GM18502 (cell line): ENCODE measurements around the gene KRT26.
"Not testable (repeated sequence)": the region's sequence is repeated elsewhere in the genome, so short reads cannot be mapped to it uniquely, and the experiment has no call there.

Experiments
- ATAC-seq: cut with Tn5 transposase; IDR thresholded peaks from one replicate; pipeline ENCODE4 v1.9.1; 2021; ENCODE audit warnings: mild to moderate bottlenecking; ENCODE audit not compliant: unreplicated experiment, poor library complexity

KRT26 gene

DNA sequence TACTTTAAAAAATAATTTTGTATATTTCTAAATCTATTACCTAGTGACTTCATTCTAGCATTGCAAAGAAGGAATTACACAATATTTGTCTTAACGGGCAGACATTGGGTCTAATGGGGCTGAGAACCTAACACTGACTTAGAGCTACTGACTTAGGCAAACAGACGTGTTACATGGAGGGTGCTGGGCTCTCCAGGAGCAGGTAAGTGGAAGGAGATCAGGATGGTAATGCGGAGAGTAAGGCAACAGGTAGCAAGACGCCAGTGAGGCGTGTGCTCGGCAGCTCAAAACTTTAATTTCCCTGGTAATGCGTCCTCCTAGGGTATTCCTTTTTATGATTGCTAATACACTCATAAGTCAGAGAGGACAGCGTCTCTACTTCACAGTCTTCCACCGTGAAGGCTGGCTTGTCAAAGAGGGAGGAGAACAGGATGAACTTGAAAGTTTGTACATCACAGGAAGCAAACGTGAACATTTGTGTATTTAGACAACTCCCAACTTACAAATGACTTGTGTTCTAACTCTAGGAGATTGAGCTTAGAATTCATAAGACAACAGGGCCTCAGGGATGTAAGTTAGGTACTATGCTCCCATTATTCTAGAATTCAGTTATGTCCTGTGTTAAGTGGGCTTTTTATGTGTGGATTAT is 23.1 kb upstream of the KRT26 start:
- no peak for ATAC-seq

DNA sequence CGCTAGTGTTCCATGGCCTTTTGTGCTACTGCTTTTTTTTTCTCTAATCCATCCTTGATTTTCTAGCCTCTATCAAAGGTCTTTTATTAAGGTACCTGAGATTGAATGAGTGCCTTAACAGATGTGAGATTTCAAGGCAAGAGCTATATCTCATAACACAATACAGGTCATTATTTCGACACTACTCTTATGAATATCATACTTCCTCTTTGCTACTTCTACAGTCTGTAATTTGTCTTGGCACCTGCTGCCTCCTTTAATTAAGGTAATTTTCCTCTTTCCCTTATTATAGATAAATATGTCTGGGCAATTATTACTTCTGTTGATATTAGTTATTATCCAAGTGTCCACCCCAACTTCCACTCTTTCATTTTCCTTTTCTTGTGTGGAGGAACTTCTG is 22.5 kb upstream of the KRT26 start:
- ATAC-seq: no peak

DNA sequence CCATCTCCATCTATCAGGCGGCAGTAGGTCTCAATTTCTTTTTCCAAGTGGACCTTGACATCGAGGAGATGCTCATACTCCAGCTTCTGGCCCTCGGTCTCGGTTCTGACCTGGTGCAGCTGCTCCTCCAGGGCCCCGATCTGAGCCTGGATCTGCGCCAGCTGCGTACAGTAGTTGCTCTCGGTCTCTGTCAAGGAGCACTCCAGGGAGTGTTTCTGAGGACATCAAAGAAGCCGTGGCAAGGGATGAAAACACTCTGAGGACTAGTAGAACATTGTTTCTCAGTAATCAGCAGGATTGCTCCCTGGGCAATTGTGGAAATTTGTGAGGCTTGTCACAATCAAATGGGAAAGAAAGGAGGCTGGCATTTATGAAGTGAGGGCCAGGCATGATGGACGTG is 21.8 kb upstream of the KRT26 start:
- ATAC-seq: no peak

DNA sequence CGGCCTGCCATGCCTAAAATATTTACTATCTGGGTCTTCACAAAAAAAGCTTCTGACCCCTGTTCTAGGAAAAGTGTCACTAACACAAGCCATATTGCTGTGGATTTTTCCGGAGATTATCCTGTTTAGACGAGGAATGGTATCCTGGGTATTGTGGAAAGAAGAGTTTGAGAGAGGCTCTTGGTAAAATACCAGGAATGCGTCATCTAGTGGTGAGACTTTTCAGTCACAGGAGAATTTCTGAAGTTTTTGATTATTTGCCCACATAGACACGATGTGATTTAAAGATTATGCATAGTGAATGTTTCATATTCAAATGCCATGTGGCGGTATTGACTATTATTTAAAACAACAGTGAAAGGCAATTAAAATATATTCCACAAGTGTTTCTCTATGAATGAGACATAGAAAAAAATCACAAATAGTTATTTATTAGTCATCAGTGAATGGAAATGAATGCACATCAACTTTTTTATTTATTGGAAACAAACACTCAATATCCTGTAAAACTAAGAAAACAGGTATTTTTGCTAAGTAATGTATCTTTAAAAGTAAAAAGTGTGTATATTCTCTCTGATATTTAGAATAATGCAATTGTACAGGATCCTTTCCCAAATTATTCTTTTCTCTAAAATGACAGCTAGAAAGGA is 19.9 kb upstream of the KRT26 start:
- no peak for ATAC-seq

DNA sequence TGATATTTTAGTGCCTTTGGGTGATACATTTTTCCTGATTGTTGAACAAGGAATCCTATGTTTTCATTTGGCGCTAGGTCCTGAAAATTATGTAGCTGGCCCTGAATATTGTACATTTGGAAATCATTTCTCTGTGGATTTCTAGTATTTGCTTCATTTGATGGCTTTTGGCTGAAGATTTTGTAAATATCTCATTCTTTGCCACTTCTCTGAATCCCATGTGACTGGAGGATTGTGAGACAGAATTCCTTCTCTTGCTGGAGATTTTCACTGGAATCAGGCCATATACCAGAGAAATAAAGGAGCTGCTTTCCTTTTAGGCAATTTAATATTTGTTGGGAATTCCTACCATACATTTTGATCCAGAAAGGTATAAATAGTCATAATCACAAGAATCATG is 19.1 kb upstream of the KRT26 start:
- ATAC-seq: no peak

DNA sequence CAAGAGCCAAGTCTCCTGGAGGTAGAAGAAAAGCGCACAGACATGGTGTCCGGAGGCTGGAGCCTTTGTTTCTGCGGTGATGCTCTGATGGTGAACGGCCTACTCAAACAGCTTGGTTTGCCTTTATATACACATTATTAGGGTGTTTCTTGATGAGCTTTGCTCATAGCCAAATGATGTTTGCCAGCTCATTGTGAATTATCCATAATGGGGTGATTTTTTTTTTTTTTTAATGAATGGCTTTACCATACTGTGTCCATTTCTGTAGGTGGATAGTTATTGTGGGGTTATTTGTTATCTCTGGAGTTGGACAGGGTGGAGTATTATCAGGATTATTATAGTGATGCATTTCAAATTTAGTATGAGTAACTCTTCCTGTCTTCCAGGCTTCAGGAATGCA is 10.4 kb upstream of the KRT26 start, which contains the start of gene KRT27:
TSS of gene KRT27 (minus strand) at position 101 of the 400 bp plus-strand sequence. CDS start at position 44, 57 bp downstream.
- no peak for ATAC-seq

DNA sequence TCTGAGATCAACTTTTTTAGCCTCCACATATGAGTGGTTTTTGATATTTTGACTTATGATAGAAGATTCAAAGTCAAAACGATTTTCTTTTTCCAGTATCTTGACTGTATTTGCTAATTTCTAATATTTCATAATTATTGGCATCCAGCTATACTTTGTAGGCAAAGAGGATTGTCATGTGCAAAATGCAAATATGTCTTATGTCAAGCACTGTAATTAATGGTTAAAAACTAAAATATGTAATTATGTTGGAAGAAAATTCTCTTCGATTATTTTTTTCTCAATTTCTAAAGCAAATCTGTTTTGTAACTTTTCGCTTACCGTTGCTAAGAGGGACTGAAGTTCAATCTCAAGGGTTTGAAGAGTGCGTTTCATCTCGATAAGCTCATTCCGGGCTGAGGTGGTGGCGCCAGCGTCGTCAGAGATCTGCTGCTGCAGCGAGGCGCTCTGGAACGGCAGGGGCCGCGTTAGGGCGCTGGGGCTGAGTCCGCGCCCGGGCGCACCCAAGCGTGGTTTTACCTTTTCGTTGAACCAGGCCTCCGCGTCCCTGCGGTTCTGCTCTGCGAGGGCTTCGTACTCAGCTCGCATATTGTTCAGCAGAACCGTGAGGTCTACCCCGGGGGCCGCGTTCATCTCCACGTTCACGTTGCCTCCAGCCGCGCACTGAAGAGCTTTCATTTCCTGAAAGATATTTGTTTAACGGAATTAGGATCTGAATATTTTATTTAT is 7.3 kb upstream of the KRT26 start:
- no peak for ATAC-seq

DNA sequence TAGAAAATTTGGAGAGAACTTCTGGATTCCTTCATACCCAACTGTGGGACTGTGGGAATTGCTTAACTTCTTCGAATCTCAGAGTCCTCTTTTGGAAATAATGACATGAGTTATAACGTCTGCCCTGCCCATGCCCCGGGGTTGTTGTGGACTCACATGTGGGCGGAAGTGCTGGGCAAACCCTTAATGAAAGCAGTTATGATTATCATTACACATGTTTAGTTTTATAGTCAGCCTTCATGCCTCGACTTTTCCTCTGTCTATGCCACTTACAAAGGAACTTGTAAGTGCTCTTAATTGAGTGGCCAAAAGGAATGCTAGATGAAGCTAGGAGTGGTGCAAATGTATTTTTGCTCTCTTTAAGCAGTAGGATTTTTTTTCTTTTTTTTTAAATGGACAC is 6.5 kb upstream of the KRT26 start:
- no peak for ATAC-seq

DNA sequence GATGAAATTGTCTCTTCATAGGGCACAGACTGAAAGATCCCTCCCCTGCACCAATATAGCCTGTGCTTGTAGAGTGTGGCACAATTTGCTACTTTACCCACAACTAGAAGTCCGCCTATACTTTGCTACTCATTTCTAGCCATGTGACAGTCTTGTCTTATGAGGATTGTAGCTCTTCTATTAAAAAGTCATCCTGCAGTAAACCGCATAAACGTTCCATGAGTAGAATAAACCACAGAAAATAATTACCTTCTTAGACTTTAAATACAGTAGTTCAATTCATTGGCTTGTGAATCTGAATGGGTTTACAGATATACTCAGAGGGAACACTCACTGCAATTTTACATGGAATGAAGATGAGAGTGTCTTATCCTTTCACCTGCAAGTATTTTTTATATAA is 6.0 kb upstream of the KRT26 start:
- no peak for ATAC-seq

DNA sequence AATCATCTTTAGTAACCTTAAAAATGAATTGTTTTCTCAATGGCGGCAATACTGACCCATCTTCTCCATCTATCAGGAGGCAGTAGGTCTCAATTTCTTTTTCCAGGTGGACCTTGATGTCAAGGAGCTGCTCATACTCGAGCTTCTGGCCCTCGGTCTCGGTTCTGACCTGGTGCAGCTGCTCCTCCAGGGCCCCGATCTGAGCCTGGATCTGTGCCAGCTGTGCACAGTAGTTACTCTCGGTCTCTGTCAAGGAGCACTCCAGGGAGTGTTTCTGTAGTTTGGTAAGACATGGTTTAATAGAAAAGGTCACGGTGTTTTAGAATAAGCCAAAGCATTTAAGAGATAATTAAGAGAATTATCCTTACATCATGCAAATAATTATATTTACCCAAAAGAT is 5.5 kb upstream of the KRT26 start:
- ATAC-seq: no peak

DNA sequence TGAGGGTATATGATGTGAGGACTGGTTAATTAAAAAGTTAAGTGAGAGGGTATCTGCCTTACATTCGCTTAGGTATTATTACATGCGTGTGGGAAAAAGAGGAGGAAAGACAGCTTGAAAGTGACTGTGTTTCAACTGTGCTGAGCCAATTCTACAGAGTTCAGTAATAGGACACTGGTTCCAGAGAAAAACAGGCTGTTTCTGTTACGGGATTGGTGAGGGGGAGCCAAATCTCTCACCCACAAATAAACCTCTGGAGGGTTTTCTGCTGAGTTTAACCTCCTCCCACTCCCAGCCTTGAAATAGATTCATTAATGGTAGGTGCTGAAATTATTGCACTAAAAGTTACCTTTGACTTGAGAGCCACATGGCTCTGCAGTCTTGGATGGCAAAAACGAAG is 3.9 kb upstream of the KRT26 start:
- no peak for ATAC-seq

DNA sequence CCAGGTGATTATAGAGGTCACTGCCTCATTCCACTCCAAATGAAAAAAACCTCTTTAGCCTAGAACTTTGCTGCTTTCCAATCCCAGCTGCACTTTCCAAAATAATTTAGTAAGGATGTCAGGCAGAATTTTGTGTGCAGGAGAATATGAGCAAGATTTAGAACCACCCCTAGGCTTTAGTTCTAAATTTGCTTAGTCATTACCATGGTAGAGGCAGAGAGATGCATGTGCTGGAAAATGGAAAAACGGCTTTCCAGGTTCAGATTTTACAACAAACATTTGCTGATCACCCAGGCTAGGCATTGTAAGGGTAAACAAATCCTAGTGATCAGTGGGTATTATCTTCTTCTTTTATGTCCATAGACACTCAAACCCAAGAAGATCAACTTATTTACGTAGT is 6.3 kb downstream of the KRT26 start:
- no peak for ATAC-seq

DNA sequence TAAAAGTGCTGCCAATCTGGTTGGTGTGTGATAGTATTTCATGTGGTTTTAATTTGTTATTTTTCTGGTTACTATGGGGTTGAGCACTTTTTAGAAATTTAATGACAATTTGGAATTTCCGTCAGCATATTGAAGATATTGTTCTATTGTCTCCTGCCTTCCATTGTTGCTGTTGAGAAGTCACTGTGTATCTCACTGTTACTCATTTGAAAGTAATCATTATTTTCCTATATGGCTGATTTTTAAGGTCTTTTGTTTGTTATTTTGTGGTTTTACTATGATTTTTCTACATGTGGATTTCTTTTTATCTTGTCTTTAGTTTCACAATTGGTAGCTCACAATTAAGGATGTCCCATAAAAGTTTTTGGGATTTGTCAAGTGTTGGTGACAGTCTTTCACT is 8.2 kb downstream of the KRT26 start:
- ATAC-seq: no peak

DNA sequence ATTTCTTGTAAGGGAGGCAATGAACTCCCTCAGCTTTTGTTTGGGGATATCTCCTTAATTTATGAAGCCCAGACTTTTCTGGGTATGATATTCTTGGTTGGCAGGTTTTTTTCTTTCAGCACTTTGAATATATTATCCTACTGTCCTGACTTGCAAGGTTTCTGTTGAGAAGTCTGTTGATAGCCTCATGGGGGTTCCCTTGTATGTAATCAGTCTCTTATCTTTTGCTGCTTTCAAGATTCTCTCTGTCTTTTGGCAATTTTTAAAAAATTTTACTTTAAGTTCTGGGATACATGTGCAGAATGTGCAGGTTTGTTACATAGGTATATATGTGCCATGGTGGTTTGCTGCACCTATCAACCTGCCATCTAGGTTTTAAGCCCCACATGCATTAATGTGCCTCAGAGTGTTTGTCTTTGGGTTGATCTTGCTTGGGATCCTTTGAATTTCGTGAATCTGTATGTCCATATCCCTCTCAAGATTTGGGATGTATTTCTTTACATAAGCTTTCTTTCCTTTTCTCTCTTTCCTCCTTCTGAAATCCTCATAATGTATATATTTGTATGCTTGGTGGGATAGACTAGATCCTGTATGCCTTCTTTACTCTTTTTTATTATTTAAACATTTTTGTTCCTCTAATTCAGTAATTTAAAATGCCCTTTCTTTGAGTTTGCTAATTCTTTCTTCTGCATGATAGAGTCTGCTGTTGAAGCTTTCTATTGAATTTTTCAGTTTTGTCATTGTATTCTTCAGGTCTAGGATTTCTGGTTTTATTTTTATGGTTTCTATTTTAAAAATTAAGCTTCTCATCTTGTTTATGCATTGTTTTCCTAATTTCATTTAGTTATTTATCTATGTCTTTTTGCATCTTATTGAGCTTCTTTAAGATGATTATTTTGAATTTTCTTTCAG is 11.6 kb downstream of the KRT26 start:
- ATAC-seq: no peak

DNA sequence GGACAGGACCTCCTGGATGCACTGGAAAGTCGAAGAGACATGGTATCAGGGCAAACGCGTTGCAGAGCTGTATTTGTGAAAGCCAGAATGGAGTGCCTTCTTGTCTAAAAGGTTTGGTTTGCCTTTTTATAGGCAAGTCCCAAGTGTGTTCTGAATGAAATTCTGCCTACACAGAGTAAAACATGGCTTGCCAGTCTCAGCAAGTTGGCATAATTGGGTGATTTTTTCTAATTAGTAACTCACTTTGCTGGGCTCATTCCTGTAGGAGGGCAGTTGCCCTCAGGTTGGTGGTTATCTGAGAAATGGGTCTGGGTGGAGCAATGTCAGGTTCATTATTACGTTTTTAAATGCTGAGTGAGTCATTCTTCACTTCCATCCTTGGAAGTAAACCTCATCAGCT is 16.8 kb downstream of the KRT26 start, which contains the start of gene KRT25:
TSS of gene KRT25 (minus strand) at position 101 of the 400 bp plus-strand sequence. CDS start at position 41, 60 bp downstream.
- ATAC-seq: no peak

DNA sequence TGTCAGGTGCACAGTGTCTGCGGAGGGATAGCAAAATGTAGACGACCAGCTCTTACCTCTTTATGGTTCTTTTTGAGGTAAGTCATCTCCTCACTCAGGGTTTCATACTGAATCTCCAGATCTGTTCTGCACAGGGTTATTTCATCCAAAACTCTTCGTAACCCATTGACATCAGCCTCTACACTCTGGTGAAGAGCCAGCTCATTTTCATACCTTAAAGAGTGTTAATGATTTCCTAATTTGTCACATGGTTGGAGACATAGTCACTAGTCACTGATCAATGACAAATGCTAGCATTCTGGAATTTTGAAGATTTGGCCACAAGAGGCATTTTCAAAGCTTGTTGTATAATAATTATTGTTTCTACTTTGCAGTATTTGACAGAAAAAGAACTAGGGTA is 18.2 kb downstream of the KRT26 start:
- ATAC-seq: no peak

DNA sequence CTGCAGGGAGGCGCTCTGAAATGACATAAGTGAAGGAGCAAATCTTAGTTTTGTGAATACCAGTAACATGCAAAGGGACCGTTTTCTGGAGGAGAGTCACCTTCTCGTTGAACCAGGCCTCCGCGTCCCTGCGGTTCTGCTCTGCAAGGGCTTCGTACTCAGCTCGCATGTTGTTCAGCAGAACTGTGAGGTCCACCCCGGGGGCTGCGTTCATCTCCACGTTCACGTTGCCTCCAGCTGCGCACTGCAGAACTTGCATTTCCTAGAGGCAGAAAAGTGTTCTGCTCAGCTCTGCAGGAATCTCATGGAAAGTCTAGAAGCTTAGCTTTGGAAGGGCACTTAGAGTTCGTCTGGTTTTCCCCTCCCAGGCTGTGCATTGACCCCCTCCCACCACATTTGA is 20.9 kb downstream of the KRT26 start:
- ATAC-seq: no peak

DNA sequence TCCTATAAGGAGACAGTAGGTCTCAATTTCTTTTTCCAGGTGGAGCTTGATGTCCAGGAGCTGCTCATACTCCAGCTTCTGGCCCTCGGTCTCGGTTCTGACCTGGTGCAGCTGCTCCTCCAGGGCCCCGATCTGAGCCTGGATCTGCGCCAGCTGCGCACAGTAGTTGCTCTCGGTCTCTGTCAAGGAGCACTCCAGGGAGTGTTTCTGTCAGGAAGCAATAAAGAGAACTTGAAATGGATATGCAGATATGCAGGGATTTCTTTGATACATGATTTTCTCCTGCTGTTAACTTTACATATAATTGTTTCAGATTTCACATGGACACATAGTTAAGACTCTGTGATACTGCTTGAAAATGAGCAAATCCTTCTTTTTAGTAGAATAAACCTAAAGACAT is 21.6 kb downstream of the KRT26 start:
- ATAC-seq: no peak

DNA sequence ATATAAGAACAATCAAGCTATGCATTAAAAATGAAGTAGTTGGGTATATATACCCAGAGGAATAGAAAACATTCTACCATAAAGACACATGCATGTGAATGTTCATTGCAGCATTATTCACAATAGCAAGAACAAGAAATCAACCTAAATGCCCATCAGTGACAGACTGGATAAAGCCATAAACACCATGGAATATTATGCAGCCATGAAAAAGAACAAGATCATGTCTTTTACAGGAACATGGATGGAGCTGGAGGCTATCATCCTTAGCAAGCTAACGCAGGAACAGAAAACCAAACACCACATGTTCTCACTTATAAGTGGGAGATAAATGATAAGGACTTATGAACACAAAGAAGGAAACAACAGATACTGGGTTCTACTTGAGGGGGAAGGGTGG is 23.3 kb downstream of the KRT26 start:
- ATAC-seq: not testable (repeated sequence)

DNA sequence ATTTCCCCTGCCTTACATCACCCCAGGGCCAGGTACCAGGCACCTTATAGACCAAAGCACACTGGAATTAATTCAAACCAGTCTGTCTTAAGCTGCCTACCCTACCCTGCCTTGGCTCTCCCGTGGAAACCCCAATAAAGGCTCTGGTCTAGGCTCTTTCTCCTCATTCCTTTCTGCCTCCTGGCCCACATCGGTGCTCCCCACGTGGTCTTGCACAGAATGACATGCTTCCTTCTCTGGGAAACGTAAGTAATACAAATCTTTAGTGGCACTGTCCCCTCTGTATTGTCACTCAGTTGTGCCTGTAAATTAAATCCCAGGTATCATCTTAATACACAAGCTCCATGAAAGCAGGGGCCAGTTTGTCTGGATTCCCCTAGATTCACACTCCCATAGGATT is 33.4 kb downstream of the KRT26 start:
- no peak for ATAC-seq

DNA sequence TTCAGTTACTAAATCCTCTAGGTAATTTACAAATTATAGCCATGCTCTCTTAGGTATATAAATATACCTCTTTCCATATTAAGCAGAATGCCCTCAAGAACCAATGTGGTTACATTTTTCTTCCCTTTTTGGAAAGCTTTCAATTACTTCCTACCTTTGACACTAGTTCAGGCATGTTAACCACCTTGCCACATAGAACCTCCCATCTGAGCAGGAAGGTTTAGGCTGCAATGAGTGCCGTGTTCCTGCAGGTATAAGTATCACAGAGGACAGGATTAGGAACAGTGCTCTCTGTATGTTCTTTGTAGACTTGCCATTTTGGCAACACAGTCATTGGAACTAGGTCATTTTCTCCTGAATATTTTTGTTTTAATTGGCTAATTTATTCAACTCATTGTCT is 37.0 kb downstream of the KRT26 start:
- ATAC-seq: no peak
